Activated naive CD8-positive, alpha-beta T cell treated with anti-CD3 and anti-CD28 coated beads for 36 hours (primary cell): Measurements from ENCODE around the gene KCNS3. TPM values are rescaled to one million over a fixed set of nuclear protein-coding genes. Genes with fewer than 3 reads are reported as not detected.
"Not testable (repeated sequence)": the region's sequence is repeated elsewhere in the genome, so short reads cannot be mapped to it uniquely, and the experiment has no call there.

ENCODE experiments used
- DNase-seq: peaks from one replicate; pipeline ENCODE4 v3.0.0; 2021
- H3K27ac Mint-ChIP-seq: one replicate; pipeline ENCODE4 v1.8.0; 2022; ENCODE audit warnings: mild to moderate bottlenecking, moderate library complexity, mixed read lengths
- H3K27me3 Mint-ChIP-seq: one replicate; pipeline ENCODE4 v1.8.0; 2022; ENCODE audit warnings: mild to moderate bottlenecking, mixed read lengths
- H3K36me3 Mint-ChIP-seq: one replicate; pipeline ENCODE4 v1.8.0; 2021; ENCODE audit warnings: mild to moderate bottlenecking, mixed read lengths
- H3K4me1 Mint-ChIP-seq: one replicate; pipeline ENCODE4 v1.8.0; 2021; ENCODE audit warnings: mixed read lengths
- H3K4me3 Mint-ChIP-seq: one replicate; pipeline ENCODE4 v1.8.0; 2022; ENCODE audit warnings: mild to moderate bottlenecking, moderate library complexity, mixed read lengths
- H3K9me3 Mint-ChIP-seq: one replicate; pipeline ENCODE4 v1.8.0; 2022; ENCODE audit warnings: mixed read lengths
- total RNA-seq, 2 experiments: library from RNA; stranded (reverse); gene quantifications; one replicate each; pipeline ENCODE4 v1.2.3, GENCODE V29; 2021

Gene KCNS3
- total RNA-seq, 2 experiments from 2014 or later = not detected

- DNase-seq = no peak
- no peaks in the 10 kb centered on the region for H3K27me3 Mint-ChIP-seq
- H3K27ac Mint-ChIP-seq = no peak overlapping the region
- no peak overlapping the region for H3K4me3 Mint-ChIP-seq
- H3K36me3 Mint-ChIP-seq = no peaks in the 10 kb centered on the region
- no peaks in the 10 kb centered on the region for H3K9me3 Mint-ChIP-seq
- H3K4me1 Mint-ChIP-seq = no peaks in the 10 kb centered on the region
Observed at GRCh38 chr2:17951563-17951962, 73.1 kb downstream of the KCNS3 start.

DNA sequence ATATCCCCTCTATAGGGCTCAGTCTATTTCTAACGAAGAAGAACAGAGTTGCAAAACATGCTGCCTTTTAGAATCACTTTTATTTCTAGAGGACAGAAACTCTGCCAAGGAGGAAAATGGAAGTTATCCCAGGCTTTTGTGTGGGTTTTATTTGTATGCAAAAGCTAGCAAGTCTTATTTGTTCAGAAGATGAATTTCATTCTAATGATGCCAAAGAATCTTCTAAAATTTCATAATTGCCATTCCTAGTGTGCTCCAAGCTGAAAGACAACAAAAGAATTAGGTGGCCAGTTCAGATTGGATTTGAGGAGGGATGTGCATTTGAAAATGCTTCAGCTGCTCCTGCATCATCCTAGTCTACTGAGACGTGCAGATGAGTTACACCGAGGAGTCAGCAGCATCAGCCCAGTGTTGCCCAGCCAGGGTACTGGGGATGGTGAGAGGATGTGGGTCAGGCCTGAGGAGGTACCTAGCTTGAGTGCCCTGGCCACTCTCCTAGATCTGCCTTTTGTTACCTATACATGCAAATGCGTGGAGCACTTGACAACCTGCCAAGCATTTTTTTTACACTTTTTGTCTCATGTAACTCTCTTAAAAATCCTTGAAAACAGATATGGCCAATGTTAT is 80.1 kb downstream of the KCNS3 start:
- Mint-ChIP-seq H3K27ac (no peak overlapping the region), H3K36me3 (no peaks in the 10 kb centered on the region)

GRCh38 chr2:17959356-17959755 is 80.9 kb downstream of the KCNS3 start:
- H3K9me3 Mint-ChIP-seq = no peaks in the 10 kb centered on the region
- no peak overlapping the region for H3K4me3 Mint-ChIP-seq
- H3K27ac Mint-ChIP-seq = no peak overlapping the region

More for the DNA sequence above, 80.1 kb downstream of the KCNS3 start:
- no peak for DNase-seq
- no peak overlapping the region for H3K4me3 Mint-ChIP-seq
- no peaks in the 10 kb centered on the region for H3K4me1 Mint-ChIP-seq
- H3K27me3 Mint-ChIP-seq = peaks cover 3% of the 10 kb centered on the region
- no peaks in the 10 kb centered on the region for H3K9me3 Mint-ChIP-seq

DNA sequence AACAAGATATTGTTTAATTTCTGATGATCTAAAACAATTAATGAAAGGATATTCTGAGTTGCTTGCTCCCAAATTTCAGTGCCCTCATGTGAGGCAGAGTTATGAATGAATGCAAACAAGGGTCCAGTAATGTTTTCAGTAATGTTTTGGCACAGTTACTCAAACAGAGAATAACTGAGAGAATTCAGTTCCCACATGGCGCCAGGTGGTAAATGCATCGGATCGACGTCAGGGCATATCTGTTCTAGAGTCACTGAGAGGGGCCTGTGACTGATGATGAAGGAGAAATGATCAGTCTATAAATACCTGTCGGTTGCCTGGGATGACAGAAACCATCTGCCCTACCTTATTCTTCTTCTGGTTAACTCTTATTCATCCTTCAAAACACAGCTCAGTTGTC is 81.4 kb downstream of the KCNS3 start:
- no peaks in the 10 kb centered on the region for H3K4me1 Mint-ChIP-seq
- no peak overlapping the region for H3K4me3 Mint-ChIP-seq
- H3K27me3 Mint-ChIP-seq = peaks cover 3% of the 10 kb centered on the region
- no peak overlapping the region for H3K27ac Mint-ChIP-seq
- DNase-seq = no peak
- no peaks in the 10 kb centered on the region for H3K36me3 Mint-ChIP-seq
- no peaks in the 10 kb centered on the region for H3K9me3 Mint-ChIP-seq

More at GRCh38 chr2:17959356-17959755, 80.9 kb downstream of the KCNS3 start:
- H3K4me1 Mint-ChIP-seq = no peaks in the 10 kb centered on the region
- DNase-seq = no peak
- H3K27me3 Mint-ChIP-seq = peaks cover 3% of the 10 kb centered on the region
- no peaks in the 10 kb centered on the region for H3K36me3 Mint-ChIP-seq

GRCh38 chr2:17960925-17961324 is 82.5 kb downstream of the KCNS3 start:
- no peaks in the 10 kb centered on the region for H3K36me3 Mint-ChIP-seq
- H3K9me3 Mint-ChIP-seq = no peaks in the 10 kb centered on the region
- no peaks in the 10 kb centered on the region for H3K4me1 Mint-ChIP-seq
- peaks cover 3% of the 10 kb centered on the region for H3K27me3 Mint-ChIP-seq
- no peak overlapping the region for H3K4me3 Mint-ChIP-seq
- no peak overlapping the region for H3K27ac Mint-ChIP-seq
- DNase-seq = no peak

DNA sequence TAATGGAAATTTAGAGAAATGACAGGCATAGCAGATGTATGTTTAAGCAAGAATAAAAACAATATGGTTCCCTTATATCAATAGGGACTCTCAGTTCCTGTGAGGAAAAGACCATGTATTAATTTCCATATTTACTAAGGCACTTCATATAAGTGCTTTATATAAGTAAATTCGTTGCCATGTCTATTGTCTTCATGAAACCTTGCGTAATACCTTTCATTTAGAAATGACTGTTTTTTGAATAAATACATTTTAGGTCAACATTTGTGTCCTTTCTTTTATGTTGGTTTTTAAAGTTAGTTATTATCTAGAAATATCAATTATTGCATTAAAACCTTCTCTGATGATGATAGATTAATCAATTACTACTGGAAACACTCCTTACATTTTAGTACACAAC is 83.3 kb downstream of the KCNS3 start:
- DNase-seq = no peak
- Mint-ChIP-seq H3K27me3 (peaks cover 2% of the 10 kb centered on the region), H3K36me3 (no peaks in the 10 kb centered on the region), H3K4me3 (no peak overlapping the region), H3K9me3 (no peaks in the 10 kb centered on the region), H3K4me1 (no peaks in the 10 kb centered on the region), H3K27ac (no peak overlapping the region)

DNA sequence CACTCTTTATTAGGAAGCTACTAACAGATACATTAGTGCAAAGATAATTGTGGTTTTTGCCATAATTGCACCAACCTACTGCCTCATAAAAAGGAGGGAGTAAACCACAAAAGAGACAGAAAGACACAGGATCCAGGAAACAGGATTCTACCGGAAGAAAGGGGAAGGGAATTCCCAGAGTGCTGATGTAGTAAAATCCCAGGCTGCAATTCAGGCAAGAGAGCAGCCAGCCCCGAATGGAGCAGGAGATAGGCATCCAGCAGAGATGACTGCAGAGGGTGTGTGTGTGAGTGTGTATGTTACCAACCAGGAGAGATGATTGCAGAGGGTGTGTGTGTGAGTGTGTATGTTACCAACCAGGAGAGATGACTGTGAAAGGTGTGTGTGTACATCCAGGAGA is 84.4 kb downstream of the KCNS3 start:
- Mint-ChIP-seq H3K36me3 (no peaks in the 10 kb centered on the region), H3K27me3 (peaks cover under 1% of the 10 kb centered on the region), H3K9me3 (no peaks in the 10 kb centered on the region), H3K4me3 (no peak overlapping the region), H3K27ac (no peak overlapping the region), H3K4me1 (no peaks in the 10 kb centered on the region)
- DNase-seq = no peak

- not testable (repeated sequence) for H3K36me3 Mint-ChIP-seq, H3K4me1 Mint-ChIP-seq, H3K27me3 Mint-ChIP-seq, DNase-seq, H3K9me3 Mint-ChIP-seq, H3K4me3 Mint-ChIP-seq, H3K27ac Mint-ChIP-seq
Observed at GRCh38 chr2:17963571-17963970, 85.1 kb downstream of the KCNS3 start.

GRCh38 chr2:17965196-17965595 is 86.7 kb downstream of the KCNS3 start:
- DNase-seq = no peak
- Mint-ChIP-seq H3K4me3 (no peak overlapping the region), H3K9me3 (no peaks in the 10 kb centered on the region), H3K4me1 (no peaks in the 10 kb centered on the region), H3K27me3 (peaks cover 5% of the 10 kb centered on the region), H3K36me3 (no peaks in the 10 kb centered on the region), H3K27ac (no peak overlapping the region)

- peaks cover 5% of the 10 kb centered on the region for H3K27me3 Mint-ChIP-seq
- H3K4me1 Mint-ChIP-seq = no peaks in the 10 kb centered on the region
- no peak overlapping the region for H3K27ac Mint-ChIP-seq
- no peaks in the 10 kb centered on the region for H3K9me3 Mint-ChIP-seq
- no peak overlapping the region for H3K4me3 Mint-ChIP-seq
- DNase-seq = no peak
- H3K36me3 Mint-ChIP-seq = no peaks in the 10 kb centered on the region
Observed at GRCh38 chr2:17966798-17967197, 88.3 kb downstream of the KCNS3 start.

DNA sequence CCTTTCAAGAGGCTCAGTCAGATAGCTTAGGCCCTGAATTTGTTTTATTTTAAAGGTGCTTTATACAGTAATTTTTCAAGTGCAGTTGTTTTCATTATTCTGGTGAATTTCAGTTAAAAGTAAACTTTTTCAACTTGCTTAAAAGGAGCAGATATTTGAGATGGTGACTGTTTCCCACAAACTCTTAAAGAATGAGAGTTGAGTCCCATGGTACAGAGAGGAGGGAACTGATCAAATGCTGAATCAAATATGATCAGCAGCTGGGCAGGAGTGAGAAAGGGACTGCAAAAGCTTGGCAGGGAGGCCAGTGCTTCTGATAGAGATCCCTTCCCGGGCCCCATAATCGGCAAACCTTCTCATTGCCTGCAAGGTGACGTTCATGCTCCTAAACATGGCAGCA is 91.2 kb downstream of the KCNS3 start:
- Mint-ChIP-seq H3K4me1 (no peaks in the 10 kb centered on the region), H3K4me3 (no peak overlapping the region), H3K27me3 (peaks cover 5% of the 10 kb centered on the region), H3K36me3 (no peaks in the 10 kb centered on the region), H3K9me3 (no peaks in the 10 kb centered on the region), H3K27ac (no peak overlapping the region)
- DNase-seq = no peak

DNA sequence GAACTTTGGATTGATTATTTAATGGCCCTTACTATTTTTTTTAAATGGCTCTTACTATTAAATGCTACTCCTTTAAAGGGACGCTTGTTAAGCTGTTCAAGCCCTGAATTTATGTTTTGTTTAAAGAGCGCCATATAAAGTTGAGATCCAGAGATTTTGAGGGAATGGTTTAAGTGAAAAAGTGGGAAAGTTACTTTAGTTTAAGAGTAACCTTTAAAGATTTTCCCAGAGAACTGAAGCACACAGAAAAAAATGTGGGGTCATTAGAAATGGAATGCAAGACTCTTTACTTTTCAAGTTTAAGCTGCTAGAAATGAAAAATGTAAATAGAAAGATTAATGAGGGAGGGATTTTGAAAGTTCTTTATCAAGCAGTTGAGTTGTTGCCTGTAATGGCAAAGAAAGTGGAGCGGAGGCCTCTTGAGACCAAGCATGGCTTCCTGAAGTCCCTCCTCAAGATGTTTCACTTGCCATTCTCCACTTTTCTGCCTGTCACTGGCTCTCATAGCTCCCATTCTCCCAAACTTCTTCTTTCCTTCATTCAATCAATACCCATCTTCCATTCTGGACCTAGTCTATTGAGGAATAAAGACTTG is 93.2 kb downstream of the KCNS3 start:
- no peaks in the 10 kb centered on the region for H3K36me3 Mint-ChIP-seq
- no peaks in the 10 kb centered on the region for H3K4me1 Mint-ChIP-seq
- H3K4me3 Mint-ChIP-seq = no peak overlapping the region
- no peak overlapping the region for H3K27ac Mint-ChIP-seq
- peaks cover 5% of the 10 kb centered on the region for H3K27me3 Mint-ChIP-seq
- H3K9me3 Mint-ChIP-seq = no peaks in the 10 kb centered on the region
- no peak for DNase-seq

DNA sequence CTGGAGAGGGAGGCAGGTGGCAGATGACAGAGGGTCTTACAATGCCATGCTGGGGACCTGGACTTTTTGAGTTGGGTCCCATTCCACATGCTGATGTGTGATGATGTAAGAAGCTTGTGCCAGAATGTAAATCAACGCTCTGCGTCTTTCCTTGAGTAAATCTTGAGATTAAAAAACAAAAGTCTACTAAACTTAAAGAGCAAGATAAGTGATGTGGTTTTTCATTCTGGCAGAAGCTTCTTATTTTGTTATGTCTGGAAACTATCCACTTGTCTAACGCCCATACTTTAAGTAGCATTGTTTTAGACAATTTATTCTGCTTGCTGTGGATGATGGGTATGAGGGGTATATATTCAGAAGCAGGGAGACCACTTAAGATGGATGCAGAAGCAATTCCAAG is 94.5 kb downstream of the KCNS3 start:
- H3K4me1 Mint-ChIP-seq = no peaks in the 10 kb centered on the region
- peaks cover 4% of the 10 kb centered on the region for H3K27me3 Mint-ChIP-seq
- DNase-seq = no peak
- H3K27ac Mint-ChIP-seq = no peak overlapping the region
- no peaks in the 10 kb centered on the region for H3K36me3 Mint-ChIP-seq
- H3K9me3 Mint-ChIP-seq = no peaks in the 10 kb centered on the region
- no peak overlapping the region for H3K4me3 Mint-ChIP-seq

GRCh38 chr2:17975401-17975800 is 96.9 kb downstream of the KCNS3 start:
- no peaks in the 10 kb centered on the region for H3K4me1 Mint-ChIP-seq
- H3K9me3 Mint-ChIP-seq = no peaks in the 10 kb centered on the region
- no peaks in the 10 kb centered on the region for H3K27me3 Mint-ChIP-seq
- no peak overlapping the region for H3K27ac Mint-ChIP-seq
- no peaks in the 10 kb centered on the region for H3K36me3 Mint-ChIP-seq
- no peak for DNase-seq
- H3K4me3 Mint-ChIP-seq = no peak overlapping the region

DNA sequence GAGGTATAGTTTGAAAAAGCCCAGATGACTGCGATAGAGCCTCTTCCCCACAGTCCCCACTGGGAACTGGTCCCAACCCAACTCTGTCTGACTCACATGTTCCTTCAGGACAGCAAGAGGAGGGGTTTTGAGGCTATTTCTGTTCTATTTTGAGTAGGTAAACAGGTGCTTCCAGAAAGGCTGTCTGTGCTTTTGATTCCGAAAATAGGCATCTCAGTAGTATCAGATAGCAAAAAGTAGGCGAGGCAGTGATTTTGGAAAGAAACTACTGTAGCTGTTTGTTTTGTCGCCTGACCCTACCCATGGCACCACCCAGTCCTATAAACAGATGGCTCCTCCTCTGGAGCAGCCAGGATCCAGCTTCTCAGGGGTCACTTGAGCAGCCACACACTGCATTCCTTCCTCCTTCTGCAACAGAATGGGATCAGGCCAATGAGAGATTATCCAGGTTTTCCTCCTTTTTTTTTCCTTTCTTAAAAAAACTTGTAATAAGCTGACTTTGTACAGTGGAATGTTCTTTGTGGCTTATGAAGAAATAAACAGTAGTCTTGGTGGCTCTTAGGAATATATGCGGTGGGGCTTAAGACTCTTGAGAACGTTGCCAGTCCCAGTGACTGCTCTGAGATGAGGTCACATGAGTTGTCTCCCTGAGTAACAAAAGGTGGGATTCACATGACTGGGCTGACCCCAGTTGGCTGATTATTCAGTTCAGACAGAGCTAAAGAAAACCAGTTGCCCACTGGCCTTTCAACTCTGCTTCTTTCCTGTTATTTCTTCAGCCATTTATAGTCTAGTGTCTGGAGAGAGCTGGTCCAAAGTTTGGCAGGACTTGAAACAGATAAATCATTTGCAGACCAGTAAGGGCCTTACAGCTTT is 98.6 kb downstream of the KCNS3 start:
- no peak overlapping the region for H3K4me3 Mint-ChIP-seq
- H3K36me3 Mint-ChIP-seq = no peaks in the 10 kb centered on the region
- H3K4me1 Mint-ChIP-seq = no peaks in the 10 kb centered on the region
- no peaks in the 10 kb centered on the region for H3K27me3 Mint-ChIP-seq
- H3K27ac Mint-ChIP-seq = no peak overlapping the region
- DNase-seq = no peak
- H3K9me3 Mint-ChIP-seq = no peaks in the 10 kb centered on the region
